Stimulated activated CD8-positive, alpha-beta memory T cell treated with anti-CD3 and anti-CD28 coated beads, Interleukin-4, amount 100 ng/mL, for 24 hours (primary cell): Measurements from ENCODE around the gene ST6GALNAC2.
"Not testable (repeated sequence)": the region's sequence is repeated elsewhere in the genome, so short reads cannot be mapped to it uniquely, and the experiment has no call there.

Source experiments
- DNase-seq: peaks from one replicate; pipeline ENCODE4 v3.0.0-alpha.2; 2020; ENCODE audit warnings: low read depth

The ST6GALNAC2 gene

DNA sequence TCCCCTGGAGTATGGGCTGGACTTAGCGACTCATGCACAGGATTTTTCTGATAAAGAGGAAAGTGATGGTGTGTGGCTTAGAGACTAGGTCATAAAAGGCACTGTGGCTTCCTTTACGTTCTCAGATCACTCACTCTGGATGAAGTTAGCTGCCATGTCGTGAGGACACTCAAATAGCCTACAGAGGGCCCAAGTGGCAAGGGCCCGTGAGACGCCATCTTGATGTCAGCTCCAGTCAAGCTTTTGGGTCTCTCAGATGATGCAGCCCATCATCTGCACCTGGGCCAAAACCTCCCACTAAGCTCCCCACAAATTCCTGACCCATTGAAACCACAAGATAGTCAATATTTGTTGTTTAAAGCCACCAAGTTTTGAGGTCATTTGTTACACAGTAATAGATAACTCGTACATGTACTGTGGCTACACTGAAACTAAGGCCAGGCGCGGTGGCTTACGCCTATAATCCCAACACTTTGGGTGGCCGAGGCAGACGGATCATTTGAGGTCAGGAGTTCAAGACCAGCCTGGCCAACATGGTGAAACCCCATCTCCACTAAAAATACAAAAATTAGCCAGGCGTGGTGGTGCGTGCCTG, 14.7 kb downstream of the ST6GALNAC2 start:
- no peak for DNase-seq

DNA sequence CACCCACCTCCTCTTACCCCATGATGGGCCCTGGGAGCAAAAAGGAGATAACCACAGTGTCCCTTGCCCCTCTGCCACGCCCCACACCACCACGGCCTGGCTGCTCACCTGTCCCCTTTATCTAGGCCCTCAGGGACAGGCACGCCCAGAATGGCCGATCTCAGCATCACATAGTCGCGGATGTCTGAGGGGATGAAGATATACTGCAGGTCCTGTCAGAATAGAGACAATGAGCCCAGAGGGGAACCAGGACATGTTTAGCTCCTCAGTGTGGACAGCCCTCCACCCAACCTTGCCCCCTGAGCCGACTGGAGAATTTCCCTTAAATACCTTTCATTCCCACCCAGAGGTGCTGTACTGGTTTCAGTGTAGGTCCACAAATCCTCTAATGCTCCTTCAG, 15.2 kb downstream of the ST6GALNAC2 start:
- no peak for DNase-seq

- DNase-seq, result no peak
These were observed 15.9 kb downstream of the ST6GALNAC2 start for GRCh38 chr17:76569607-76570279.

GRCh38 chr17:76568811-76569221, 16.8 kb downstream of the ST6GALNAC2 start:
- DNase-seq, result no peak

GRCh38 chr17:76567634-76568432, 17.8 kb downstream of the ST6GALNAC2 start:
- no peak for DNase-seq

- DNase-seq, result no peak
These were observed 18.6 kb downstream of the ST6GALNAC2 start for GRCh38 chr17:76566988-76567431.

DNA sequence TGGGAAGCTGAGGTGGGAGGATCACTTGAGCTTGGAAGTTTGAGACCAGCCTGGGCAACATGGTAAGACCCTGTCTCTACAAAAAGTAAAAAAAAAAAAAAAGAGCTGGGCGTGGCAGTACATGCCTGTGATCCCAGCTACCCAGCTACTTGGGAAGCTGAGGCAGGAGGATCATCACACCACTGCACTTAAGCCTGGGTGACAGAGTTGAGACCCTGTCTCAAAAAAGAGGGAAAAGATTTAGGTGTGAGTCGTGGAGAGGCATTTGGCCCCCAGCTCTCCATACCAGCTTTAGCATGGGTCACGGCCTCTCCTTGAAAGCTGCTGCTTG, 19.1 kb downstream of the ST6GALNAC2 start:
- DNase-seq, result no peak

DNA sequence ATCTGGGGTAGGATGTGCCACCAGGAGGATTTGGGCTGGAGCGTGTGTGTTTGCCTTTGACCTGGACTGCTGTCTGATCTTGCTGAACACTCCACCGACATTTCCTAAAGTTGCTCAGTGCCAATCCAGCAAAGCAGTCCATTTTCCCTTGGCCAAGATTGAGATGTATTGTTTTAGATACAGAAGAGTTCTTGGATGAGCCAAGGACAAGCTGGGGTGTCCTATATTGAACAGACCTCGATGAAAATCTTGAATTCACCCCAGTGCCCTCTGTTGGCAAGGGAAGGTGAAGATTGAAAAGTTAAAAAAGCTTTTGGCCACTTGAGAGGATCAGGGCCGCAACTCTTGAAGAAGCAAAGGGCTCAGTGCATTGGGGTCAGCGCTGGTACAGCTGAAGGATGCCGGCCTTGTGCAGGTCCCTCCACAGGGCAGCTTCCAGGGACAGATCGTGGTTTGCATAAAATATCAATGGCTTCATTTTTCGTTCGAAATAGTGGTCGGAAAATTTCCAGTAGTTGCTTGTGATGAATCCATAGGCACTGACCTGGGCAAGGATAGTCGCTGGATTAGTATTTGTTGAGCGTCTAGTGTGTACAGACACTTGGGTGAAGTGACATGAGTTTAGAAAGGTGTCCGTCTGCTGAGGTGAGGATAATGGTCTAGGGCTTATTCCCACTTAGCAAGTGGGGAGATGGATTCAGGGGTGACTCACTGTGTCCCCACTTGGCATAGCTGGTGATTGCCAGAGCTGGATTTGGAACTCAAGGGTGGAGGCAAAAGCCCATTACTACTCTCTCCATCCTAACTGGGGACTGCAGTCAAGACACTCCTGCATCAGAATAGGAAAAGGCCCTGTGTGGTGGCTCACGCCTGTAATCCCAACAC, 19.7 kb downstream of the ST6GALNAC2 start:
- no peak for DNase-seq

- not testable (repeated sequence) for DNase-seq
These were observed 20.5 kb downstream of the ST6GALNAC2 start for GRCh38 chr17:76564991-76565727.

DNA sequence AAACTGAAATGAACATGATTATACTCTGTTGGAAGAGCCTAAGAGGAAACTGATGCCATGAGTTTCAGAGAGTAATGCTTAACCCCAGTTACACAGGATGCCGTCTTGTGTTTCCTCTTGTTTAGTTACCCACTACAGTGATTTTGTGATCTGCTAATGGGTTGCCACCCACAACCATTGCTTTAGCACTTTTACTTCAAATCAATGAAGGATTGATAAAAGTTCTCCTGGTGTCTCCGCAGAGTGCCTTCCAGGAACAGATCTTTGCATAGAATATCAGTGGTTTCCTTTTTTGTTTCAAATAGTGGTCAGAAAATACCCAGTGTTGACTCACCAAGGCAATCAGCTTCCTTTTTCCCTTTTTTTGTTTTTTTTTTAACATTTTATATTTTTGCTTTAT, 22.3 kb downstream of the ST6GALNAC2 start:
- DNase-seq, result not testable (repeated sequence)

GRCh38 chr17:76562734-76563148, 22.9 kb downstream of the ST6GALNAC2 start:
- no peak for DNase-seq

GRCh38 chr17:76561799-76562268, 23.8 kb downstream of the ST6GALNAC2 start:
- no peak for DNase-seq

GRCh38 chr17:76561332-76561731, 24.3 kb downstream of the ST6GALNAC2 start:
- DNase-seq, result no peak

GRCh38 chr17:76560877-76561221, 24.8 kb downstream of the ST6GALNAC2 start:
- DNase-seq, result no peak

- DNase-seq, result no peak
These were observed 25.4 kb downstream of the ST6GALNAC2 start for GRCh38 chr17:76560036-76560876.

GRCh38 chr17:76559460-76559859, 26.2 kb downstream of the ST6GALNAC2 start:
- not testable (repeated sequence) for DNase-seq

GRCh38 chr17:76558198-76559095, 27.2 kb downstream of the ST6GALNAC2 start:
- DNase-seq, result no peak

- peak; percentile 89 for DNase-seq
These were observed 28.1 kb downstream of the ST6GALNAC2 start for GRCh38 chr17:76557368-76558197.
